HG02943 (cell line): Measurements from ENCODE around the gene ZNF343.

ENCODE experiments used
- ATAC-seq: cut with Tn5 transposase; IDR thresholded peaks from one replicate; pipeline ENCODE4 v1.9.1; 2021; ENCODE audit warnings: mild to moderate bottlenecking, low read depth, moderate library complexity; ENCODE audit not compliant: unreplicated experiment

Gene ZNF343

DNA sequence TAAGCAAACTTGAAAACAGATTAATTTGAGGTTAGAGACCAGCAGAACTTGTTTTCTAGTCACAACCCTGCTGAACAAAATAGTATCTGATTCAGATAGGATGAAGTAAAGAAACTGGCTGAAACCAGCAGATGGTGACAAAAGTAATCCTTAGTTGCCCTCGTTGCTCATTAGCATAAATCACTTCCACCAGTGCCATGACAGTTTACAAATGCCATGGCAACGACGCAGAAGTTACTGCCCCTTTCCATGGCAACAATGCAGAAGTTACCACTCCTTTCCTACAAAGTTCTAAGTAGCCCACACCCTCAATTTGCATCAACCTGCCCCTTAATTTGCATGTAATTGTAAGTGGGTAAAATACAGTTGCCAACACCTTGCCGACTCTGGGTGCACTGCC is 61.9 kb downstream of the ZNF343 start:
- no peak for ATAC-seq
